Transverse colon (tissue), 4 donors: ENCODE data around the gene KIF1A. TPM values are rescaled to one million over a fixed set of nuclear protein-coding genes. Genes with fewer than 3 reads are reported as not detected.

Experiments used
- DNase-seq: peaks from one replicate; pipeline ENCODE4 v3.0.0-alpha.2; 2019
- H3K27ac ChIP-seq, 4 donors: fragments of 200-600 bp; sonication (generic); 2 replicates each; pipeline ENCODE4 v1.5.1; 2016 to 2018; ENCODE audit warnings: inconsistent platforms in 4 of 4
- H3K27me3 ChIP-seq: fragments of 200-600 bp; sonication (generic); 2 replicates; pipeline ENCODE4 v1.5.1; 2017; ENCODE audit warnings: inconsistent platforms
- H3K36me3 ChIP-seq, 4 donors: fragments of 200-600 bp; sonication (generic); 2 replicates each; pipeline ENCODE4 v1.5.1; 2017 to 2019; ENCODE audit warnings: inconsistent platforms in 4 of 4
- H3K4me1 ChIP-seq, 4 donors: fragments of 200-600 bp; sonication (generic); 2 replicates each; pipeline ENCODE4 v1.5.1; 2017 to 2020; ENCODE audit warnings: inconsistent platforms in 4 of 4
- H3K4me3 ChIP-seq, 4 donors: fragments of 200-600 bp; sonication (generic); 1 replicate in 1 of 4; 2 replicates in 3 of 4; pipeline versions ENCODE4 v1.5.1 to v1.6.1; 2017 to 2019; ENCODE audit warnings: inconsistent platforms in 4 of 4
- H3K9me3 ChIP-seq, 2 donors: fragments of 200-600 bp; sonication (generic); 2 replicates each; pipeline ENCODE4 v1.5.1; 2017 to 2019; ENCODE audit warnings: inconsistent platforms in 2 of 2
- CTCF ChIP-seq, 5 experiments: fragments of 200-600 bp in 3 of 5; fragments of 450-650 bp in 2 of 5; sonication (generic) in 3 of 5; IDR thresholded peaks; 1 replicate in 2 of 5; 2 replicates in 3 of 5; pipeline ENCODE4 v1.5.1; 2016 to 2017; ENCODE audit warnings: antibody characterized with exemption in 5 of 5, inconsistent platforms in 3 of 5, mild to moderate bottlenecking in 2 of 5, moderate library complexity in 1 of 5
- EP300 ChIP-seq: sonication (generic); formaldehyde crosslinking; IDR thresholded peaks from one replicate; pipeline ENCODE4 v1.6.1; 2017; ENCODE audit warnings: antibody characterized with exemption, low read depth
- POLR2A ChIP-seq: fragments of 450-650 bp; IDR thresholded peaks from one replicate; pipeline ENCODE4 v1.6.1; 2016; ENCODE audit warnings: antibody characterized with exemption, mild to moderate bottlenecking, moderate library complexity
- POLR2AphosphoS5 ChIP-seq, 3 donors: sonication (generic); formaldehyde crosslinking; IDR thresholded peaks; one replicate each; pipeline ENCODE4 v1.6.1; 2016; ENCODE audit warnings: antibody characterized with exemption in 3 of 3
- WGBS, 2 donors: methylation state at CpG; one replicate each; pipeline ENCODE4 v1.1.5; 2018; ENCODE audit warnings: low coverage in 1 of 2; 5-methylcytosine and 5-hydroxymethylcytosine counted together
- in situ Hi-C, 4 donors: fragments of 200-750 bp; cut with MboI; loops; one replicate each; pipeline versions ENCODE4 v1.15.0 to v1.15.1; 2017; ENCODE audit warnings: low sequenced_read_pairs in 3 of 4, low pct_ligation_motif_present in 1 of 4, low pct_unique_long_range_greater_than_20kb in 1 of 4
- intact Hi-C: fragments of 100-400 bp; cut with DNase I; formaldehyde crosslinking; loops from one replicate; pipeline ENCODE4 v1.15.1; 2023; ENCODE audit warnings: low total_unique reads
- total RNA-seq, 4 donors: library from RNA; depleted of rRNA; stranded (reverse); fragments of >200 nt; gene quantifications; one replicate each; pipeline ENCODE4 v1.1.0, GENCODE V29; 2016

KIF1A gene
- total RNA-seq, 4 donors from 2014 or later: 0.40 to 3.4 (median 2.9) TPM

- H3K4me3 ChIP-seq: no peak overlapping the region
- H3K9me3 ChIP-seq: no peaks in the 10 kb centered on the region
- 33 to 78% methylated on average over 1 to 14 of the region's 15 CpGs for WGBS, 2 donors
- in situ Hi-C loops (no loop called here), intact Hi-C loops (no loop called here)
- H3K27me3 ChIP-seq: no peaks in the 10 kb centered on the region
- peaks cover 0 to 12% (median 0%) of the 10 kb centered on the region in 4 donors for H3K4me1 ChIP-seq
- H3K36me3 ChIP-seq: no peaks in the 10 kb centered on the region
- no peak for DNase-seq
- TF ChIP-seq CTCF (IDR thresholded peaks at IDR 0.05) (no peak), EP300 (no peak)
- H3K27ac ChIP-seq: no peak overlapping the region
These were observed 32.8 kb upstream of the KIF1A start for GRCh38 chr2:240852671-240853314.

- in situ Hi-C loops: no loop called here
These were observed 31.3 kb upstream of the KIF1A start for GRCh38 chr2:240851078-240851991.

GRCh38 chr2:240850756-240851077 is 30.7 kb upstream of the KIF1A start:
- Histone ChIP-seq H3K27me3 (no peaks in the 10 kb centered on the region), H3K9me3 (no peaks in the 10 kb centered on the region), H3K4me1 (peaks cover 0 to 16% (median 4%) of the 10 kb centered on the region in 4 donors), H3K36me3 (no peaks in the 10 kb centered on the region), H3K27ac (no peak overlapping the region), H3K4me3 (no peak overlapping the region)
- intact Hi-C loops (loop anchor here (2.0 kb wide), 1 partner anchor 880 kb away; no protein-coding TSS in a partner anchor), in situ Hi-C loops (no loop called here)
- TF ChIP-seq POLR2A: no peak
- TF ChIP-seq EP300: no peak
- no peak for TF ChIP-seq CTCF (IDR thresholded peaks at IDR 0.05)
- TF ChIP-seq POLR2AphosphoS5 (IDR thresholded peaks at IDR 0.05): no peak
- DNase-seq: no peak
- 60% methylated on average over 11 of the region's 11 CpGs; no CpG with 5 or more reads in 1 of the 2 donors for WGBS, 2 donors

More at GRCh38 chr2:240851078-240851991, 31.3 kb upstream of the KIF1A start:
- 30% methylated on average over 33 of the region's 33 CpGs; no CpG with 5 or more reads in 1 of the 2 donors for WGBS, 2 donors
- Histone ChIP-seq H3K36me3 (no peaks in the 10 kb centered on the region), H3K4me1 (peaks cover 0 to 16% (median 4%) of the 10 kb centered on the region in 4 donors), H3K27ac (no peak overlapping the region), H3K9me3 (no peaks in the 10 kb centered on the region), H3K27me3 (no peaks in the 10 kb centered on the region), H3K4me3 (no peak overlapping the region)
- peak; percentile 90 for DNase-seq
- TF ChIP-seq CTCF (IDR thresholded peaks at IDR 0.05) (peak; percentile 90 to 97 (median 97)), POLR2AphosphoS5 (IDR thresholded peaks at IDR 0.05) (no peak)
- intact Hi-C loops: loop anchor here (2.0 kb wide), 1 partner anchor 879 kb away; no protein-coding TSS in a partner anchor

GRCh38 chr2:240850026-240850425 is 30.0 kb upstream of the KIF1A start:
- peaks cover 0 to 16% (median 4%) of the 10 kb centered on the region in 4 donors for H3K4me1 ChIP-seq
- no peaks in the 10 kb centered on the region for H3K36me3 ChIP-seq
- no peak for DNase-seq
- no peaks in the 10 kb centered on the region for H3K27me3 ChIP-seq
- H3K27ac ChIP-seq: no peak overlapping the region
- intact Hi-C loops (loop anchor here (2.0 kb wide), 1 partner anchor 881 kb away; no protein-coding TSS in a partner anchor), in situ Hi-C loops (no loop called here)
- no peak overlapping the region for H3K4me3 ChIP-seq
- no peaks in the 10 kb centered on the region for H3K9me3 ChIP-seq
- WGBS, 2 donors: 83% methylated on average over 11 of the region's 11 CpGs; no CpG with 5 or more reads in 1 of the 2 donors
- TF ChIP-seq CTCF (IDR thresholded peaks at IDR 0.05) (no peak), POLR2A (no peak), POLR2AphosphoS5 (IDR thresholded peaks at IDR 0.05) (no peak), EP300 (no peak)
